PC-3 (cell line): ENCODE measurements around the gene CPN1. TPM values are rescaled to one million over a fixed set of nuclear protein-coding genes. Genes with fewer than 3 reads are reported as not detected.

ENCODE experiments used
- ATAC-seq: fragments of 200-7000 bp; cut with Tn5 transposase; 2 replicates; pipeline ENCODE4 v1.9.1; 2020; ENCODE audit warnings: mild to moderate bottlenecking, moderate library complexity
- BruUV-seq: library from RNA; stranded (reverse); fragments of 400-500 nt; replicated peaks from 2 replicates; lab custom pipeline; 2021; lab: Mats Ljungman, UMichigan
- CTCF ChIA-PET: fragments of 300-600 bp; sonication (Branson Sonifier 250); formaldehyde crosslinking; loops from one replicate; lab custom pipeline; 2022; ENCODE audit warnings: antibody characterized with exemption; lab: Charles Lee
- POLR2A ChIA-PET: fragments of 300-600 bp; sonication (Branson Sonifier 250); formaldehyde crosslinking; loops from one replicate; lab custom pipeline; 2022; ENCODE audit warnings: antibody characterized with exemption; ENCODE audit not compliant: unreplicated experiment; lab: Charles Lee
- DNase-seq: peaks from one replicate; pipeline ENCODE4 v3.0.0-alpha.2; 2015
- H2AFZ ChIP-seq: fragments of 300-600 bp; sonication (generic); 2 replicates; pipeline ENCODE4 v1.6.0; 2016; ENCODE audit warnings: antibody characterized with exemption, low read length
- H3F3A ChIP-seq: fragments of 300-600 bp; sonication (generic); one replicate; pipeline ENCODE4 v1.6.0; 2017; ENCODE audit warnings: antibody characterized with exemption, low read length, control low read depth, mild to moderate bottlenecking; ENCODE audit not compliant: unreplicated experiment
- H3K27ac ChIP-seq: fragments of 300-600 bp; sonication (generic); 2 replicates; pipeline ENCODE4 v1.5.1; 2016; ENCODE audit warnings: mild to moderate bottlenecking, low read length
- H3K27me3 ChIP-seq: fragments of 300-600 bp; sonication (generic); 2 replicates; pipeline ENCODE4 v1.6.1; 2016; ENCODE audit warnings: low read length, mixed read lengths
- H3K36me3 ChIP-seq: fragments of 300-600 bp; sonication (generic); 2 replicates; pipeline ENCODE4 v1.6.1; 2016; ENCODE audit warnings: low read depth, mixed run types, low read length, mixed read lengths
- H3K4me1 ChIP-seq: fragments of 300-600 bp; sonication (generic); 2 replicates; pipeline ENCODE4 v1.5.1; 2016; ENCODE audit warnings: low read length; ENCODE audit not compliant: insufficient read depth
- H3K4me2 ChIP-seq: fragments of 300-600 bp; sonication (generic); 2 replicates; pipeline ENCODE4 v1.6.0; 2016; ENCODE audit warnings: low read length
- H3K4me3 ChIP-seq: fragments of 300-600 bp; sonication (generic); 2 replicates; pipeline ENCODE4 v1.5.1; 2016; ENCODE audit warnings: mild to moderate bottlenecking, low read length, mixed read lengths
- H3K79me2 ChIP-seq: fragments of 300-600 bp; sonication (generic); 2 replicates; pipeline ENCODE4 v1.6.1; 2017; ENCODE audit warnings: low read length, mixed read lengths
- H3K9ac ChIP-seq: fragments of 300-600 bp; sonication (generic); 2 replicates; pipeline ENCODE4 v1.6.0; 2016; ENCODE audit warnings: mild to moderate bottlenecking, low read length
- H3K9me2 ChIP-seq: fragments of 300-600 bp; sonication (generic); replicated peaks from 2 replicates; pipeline ENCODE4 v1.6.1; 2016; ENCODE audit warnings: mixed run types, low read length, mixed read lengths
- H3K9me3 ChIP-seq: fragments of 300-600 bp; sonication (generic); 2 replicates; pipeline ENCODE4 v1.6.1; 2016; ENCODE audit warnings: low read length, mixed read lengths
- H4K20me1 ChIP-seq: fragments of 300-600 bp; sonication (generic); 2 replicates; pipeline ENCODE4 v1.6.1; 2016; ENCODE audit warnings: low read length, mixed read lengths
- CTCF ChIP-seq: fragments of 300-600 bp; sonication (generic); conservative IDR thresholded peaks from 2 replicates; pipeline ENCODE4 v1.5.1; 2017; ENCODE audit warnings: antibody characterized with exemption, low read depth, mild to moderate bottlenecking, low read length
- EZH2 ChIP-seq: fragments of 300-600 bp; sonication (generic); IDR thresholded peaks from one replicate; pipeline ENCODE4 v1.6.1; 2017; ENCODE audit warnings: antibody characterized with exemption, mild to moderate bottlenecking, low read length; ENCODE audit not compliant: unreplicated experiment
- EZH2phosphoT487 ChIP-seq: fragments of 300-600 bp; sonication (generic); IDR thresholded peaks from 2 replicates; pipeline ENCODE4 v1.6.1; 2018; ENCODE audit warnings: mild to moderate bottlenecking, antibody characterized with exemption, low read length, borderline replicate concordance
- intact Hi-C: fragments of 100-400 bp; cut with micrococcal nuclease; formaldehyde crosslinking; loops from 2 replicates; pipeline ENCODE4 v1.9.0; 2023
- total RNA-seq: library from RNA; depleted of rRNA; stranded (reverse); fragments of >200 nt; gene quantifications from 2 replicates; pipeline ENCODE4 v1.2.3, GENCODE V29; 2014

CPN1 gene
- total RNA-seq, 1 experiment from 2014 or later, result not detected

GRCh38 chr10:100043344-100043743 is 38.3 kb downstream of the CPN1 start:
- intact Hi-C loops, result no loop called here
- no peaks in the 10 kb centered on the region for H3K9me2 ChIP-seq
- peaks cover 14% of the 10 kb centered on the region for H3K4me1 ChIP-seq
- no peak overlapping the region for H3K9ac ChIP-seq
- DNase-seq (peak; percentile 57), ATAC-seq (peak; percentile 41)
- no peak for TF ChIP-seq EZH2
- peak; percentile 22; the same call in 1 of the 2 replicates for TF ChIP-seq CTCF
- TF ChIP-seq EZH2phosphoT487, result no peak
- H3K79me2 ChIP-seq, result no peaks in the 10 kb centered on the region
- no TSS peak for BruUV-seq
- CTCF ChIA-PET, result no interaction called here
- no peaks in the 10 kb centered on the region for H4K20me1 ChIP-seq
- no peaks in the 10 kb centered on the region for H3F3A ChIP-seq
- no peaks in the 10 kb centered on the region for H3K27me3 ChIP-seq
- H3K36me3 ChIP-seq, result no peaks in the 10 kb centered on the region
- no peak overlapping the region for H2AFZ ChIP-seq
- H3K4me3 ChIP-seq, result no peak overlapping the region
- no peak overlapping the region for H3K4me2 ChIP-seq
- POLR2A ChIA-PET, result interaction anchor here (0.6 kb wide), 1 partner anchor 129 kb away, joined by 3 read pairs; no protein-coding TSS in a partner anchor
- H3K9me3 ChIP-seq, result no peaks in the 10 kb centered on the region
- no peak overlapping the region for H3K27ac ChIP-seq

GRCh38 chr10:100041306-100042002 is 40.2 kb downstream of the CPN1 start:
- TF ChIP-seq EZH2phosphoT487 (no peak), EZH2 (no peak), CTCF (no peak)

GRCh38 chr10:100038561-100039071 is 43.1 kb downstream of the CPN1 start:
- Histone ChIP-seq H3K4me3 (peak overlapping the region; percentile 55; the same call in 1 of the 2 replicates), H3K9ac (0 out of 2 replicates have a peak overlapping the region, but pooled peaks have one; percentile 4), H3K79me2 (no peaks in the 10 kb centered on the region), H3K27me3 (no peaks in the 10 kb centered on the region), H3K36me3 (no peaks in the 10 kb centered on the region), H3K9me3 (no peaks in the 10 kb centered on the region), H3F3A (no peaks in the 10 kb centered on the region), H3K27ac (peak overlapping the region; percentile 54), H3K4me2 (peak overlapping the region; percentile 78), H2AFZ (peak overlapping the region; percentile 68), H3K4me1 (peaks cover 14% of the 10 kb centered on the region), H4K20me1 (no peaks in the 10 kb centered on the region), H3K9me2 (no peaks in the 10 kb centered on the region)
- TF ChIP-seq CTCF, result no peak
- no peak for TF ChIP-seq EZH2phosphoT487
- no peak for TF ChIP-seq EZH2
- POLR2A ChIA-PET, result interaction anchor here (0.7 kb wide), 1 partner anchor 67 kb away, joined by 4 read pairs; no protein-coding TSS in a partner anchor
- CTCF ChIA-PET, result no interaction called here
- BruUV-seq, result no TSS peak
- intact Hi-C loops, result no loop called here
- ATAC-seq (peak; percentile 45; the same call in 1 of the 2 replicates), DNase-seq (peak; percentile 34)

More at GRCh38 chr10:100041306-100042002, 40.2 kb downstream of the CPN1 start:
- no TSS peak for BruUV-seq
- CTCF ChIA-PET, result no interaction called here
- intact Hi-C loops, result no loop called here
- Histone ChIP-seq H3K27me3 (no peaks in the 10 kb centered on the region), H3K4me1 (peaks cover 18% of the 10 kb centered on the region), H2AFZ (no peak overlapping the region), H3K36me3 (no peaks in the 10 kb centered on the region), H3K9me3 (no peaks in the 10 kb centered on the region), H3K9ac (no peak overlapping the region), H3K79me2 (no peaks in the 10 kb centered on the region), H3F3A (no peaks in the 10 kb centered on the region), H4K20me1 (no peaks in the 10 kb centered on the region), H3K4me2 (no peak overlapping the region), H3K4me3 (no peak overlapping the region), H3K27ac (no peak overlapping the region), H3K9me2 (no peaks in the 10 kb centered on the region)
- POLR2A ChIA-PET, result no interaction called here
- DNase-seq (no peak), ATAC-seq (no peak)
